ENCODE data around the gene MRFAP1.

The MRFAP1 gene

DNA sequence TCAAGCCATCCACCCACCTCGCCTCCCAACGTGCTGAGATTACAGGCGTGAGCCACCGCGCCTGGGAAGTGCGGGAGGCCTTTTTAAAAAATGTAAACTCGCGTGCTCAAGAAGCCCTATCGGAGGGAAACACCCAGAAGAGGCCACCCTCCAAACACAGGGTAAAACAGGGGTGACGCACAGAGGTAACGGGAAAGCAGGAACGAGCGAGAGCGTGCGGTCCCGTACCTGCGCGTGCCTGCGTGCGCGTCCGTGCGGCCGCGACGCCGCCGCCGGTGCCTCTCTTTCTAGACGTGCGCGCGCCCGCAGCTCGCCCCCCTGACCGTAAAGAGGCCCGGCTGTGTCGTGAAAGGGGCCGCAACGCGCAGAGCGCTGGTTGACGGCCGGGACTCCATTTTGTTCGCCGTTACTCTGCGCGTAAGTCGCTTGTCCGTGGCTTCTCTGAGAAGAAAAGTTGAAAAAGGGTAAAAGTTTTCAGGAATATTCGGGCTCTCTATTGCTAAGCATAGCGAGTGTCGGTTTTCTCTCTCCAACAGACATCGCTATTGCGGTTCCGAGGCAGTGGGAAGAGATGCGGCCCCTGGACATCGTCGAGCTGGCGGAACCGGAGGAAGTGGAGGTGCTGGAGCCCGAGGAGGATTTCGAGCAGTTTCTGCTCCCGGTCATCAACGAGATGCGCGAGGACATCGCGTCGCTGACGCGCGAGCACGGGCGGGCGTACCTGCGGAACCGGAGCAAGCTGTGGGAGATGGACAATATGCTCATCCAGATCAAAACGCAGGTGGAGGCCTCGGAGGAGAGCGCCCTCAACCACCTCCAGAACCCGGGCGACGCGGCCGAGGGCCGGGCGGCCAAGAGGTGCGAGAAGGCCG, at the start of gene MRFAP1:
Gene MRFAP1 (plus strand): TSS at position 394 of the 872 bp plus-strand sequence. CDS start 178 bp downstream, at position 572.
- DNase-seq (ENCODE audit: low read depth in 2 of 2) = peak; percentile 89 to 90

DNA sequence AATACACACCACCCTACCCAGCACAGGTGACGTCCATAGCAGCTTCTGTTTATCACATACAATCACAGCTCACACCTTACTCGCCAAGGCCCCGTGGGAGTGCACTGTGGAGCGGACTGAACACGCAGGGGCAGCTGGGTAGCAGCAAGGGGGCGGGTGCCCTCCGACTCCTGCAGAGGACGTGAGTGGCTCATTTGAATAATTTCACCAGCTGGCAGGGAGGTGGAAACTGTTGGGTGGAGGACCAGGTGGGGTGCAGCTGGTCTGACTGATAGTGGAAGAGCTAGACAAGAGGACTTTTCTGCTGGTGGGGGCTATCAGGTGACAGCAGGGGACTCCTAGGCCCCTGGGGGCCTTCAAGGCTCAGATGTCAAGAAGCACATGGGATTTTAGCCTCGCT, 49.2 kb upstream of the MRFAP1 start:
- DNase-seq (ENCODE audit: low read depth in 2 of 2) = no peak

GRCh38 chr4:6591781-6592180, 48.7 kb upstream of the MRFAP1 start:
- DNase-seq (ENCODE audit: low read depth in 2 of 2) = no peak

DNA sequence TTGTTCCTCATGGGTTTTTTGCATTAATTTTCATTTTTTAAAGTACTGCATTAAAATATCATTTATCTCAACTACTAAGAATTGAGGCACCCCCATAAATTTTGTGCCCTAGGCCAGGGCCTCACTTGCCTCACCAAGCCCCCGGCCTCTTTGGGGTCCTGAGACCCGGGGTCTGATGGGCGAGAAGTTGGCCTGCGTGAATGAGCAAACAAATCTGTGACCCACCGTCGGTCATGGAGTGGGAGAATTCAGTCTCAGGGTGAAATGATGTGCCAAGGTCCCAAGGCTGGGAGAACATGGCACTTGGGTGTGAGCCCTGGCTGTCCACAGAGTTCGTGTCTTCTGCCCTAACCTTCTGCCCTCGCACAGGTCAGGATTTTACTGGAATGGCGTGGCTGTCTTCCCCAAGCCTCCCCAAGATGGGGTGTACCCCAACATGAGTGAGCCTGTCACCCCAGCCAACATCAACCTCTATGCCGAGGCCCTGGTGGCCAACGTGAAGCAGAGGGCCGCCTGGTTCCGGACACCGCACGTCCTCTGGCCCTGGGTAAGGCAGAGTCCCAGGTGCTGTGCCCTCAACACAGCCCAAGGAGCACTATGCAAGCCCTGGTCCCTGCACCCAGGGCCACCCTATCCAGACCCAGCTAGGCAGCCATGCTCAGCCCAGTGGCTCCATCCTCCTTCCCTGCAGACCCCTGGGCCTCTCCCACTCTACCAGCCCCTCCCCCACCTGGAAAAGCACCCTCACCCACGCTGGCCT, 47.5 kb upstream of the MRFAP1 start:
- DNase-seq (ENCODE audit: low read depth in 2 of 2) = no peak

DNA sequence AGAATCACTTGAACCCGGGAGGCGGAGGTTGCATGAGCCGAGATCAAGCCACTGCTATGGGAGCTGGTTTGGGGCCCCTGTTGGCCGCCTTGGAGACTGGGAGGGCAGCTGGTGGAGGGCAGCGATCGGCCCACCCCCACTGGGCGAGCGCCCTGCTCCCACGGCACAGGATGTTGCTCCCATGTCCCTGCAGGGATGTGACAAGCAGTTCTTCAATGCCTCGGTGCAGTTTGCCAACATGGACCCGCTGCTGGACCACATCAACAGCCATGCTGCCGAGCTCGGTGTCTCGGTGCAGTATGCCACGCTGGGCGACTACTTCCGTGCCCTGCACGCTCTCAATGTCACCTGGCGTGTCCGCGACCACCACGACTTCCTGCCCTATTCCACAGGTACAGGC, 46.1 kb upstream of the MRFAP1 start:
- DNase-seq (ENCODE audit: low read depth in 2 of 2) = no peak

DNA sequence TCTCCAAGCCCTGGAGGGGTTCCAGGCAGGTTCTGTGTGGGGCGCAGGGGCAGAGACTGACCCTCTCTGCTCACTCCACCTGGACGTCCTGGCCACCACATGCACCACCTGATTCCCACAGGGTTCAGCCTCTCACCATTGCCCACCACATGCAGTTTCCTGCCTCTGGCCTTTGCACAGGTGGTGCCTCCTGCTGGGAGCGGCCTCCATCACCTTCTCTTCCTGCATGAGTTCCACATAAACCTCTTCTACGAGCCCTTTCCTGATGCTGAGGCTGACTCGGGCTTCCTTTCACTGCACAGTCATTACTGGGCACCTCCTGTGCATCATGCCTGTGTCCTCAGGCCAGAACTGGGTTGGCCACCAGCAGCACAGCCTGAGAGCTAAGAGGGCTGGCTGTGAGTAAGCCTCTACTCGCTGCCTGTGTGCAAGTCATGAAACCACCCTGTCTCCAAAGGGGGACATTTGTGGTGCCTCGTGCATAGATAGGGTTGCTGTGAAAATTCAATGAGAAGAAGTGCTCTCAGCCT, 45.6 kb upstream of the MRFAP1 start:
- no peak for DNase-seq (ENCODE audit: low read depth in 2 of 2)

DNA sequence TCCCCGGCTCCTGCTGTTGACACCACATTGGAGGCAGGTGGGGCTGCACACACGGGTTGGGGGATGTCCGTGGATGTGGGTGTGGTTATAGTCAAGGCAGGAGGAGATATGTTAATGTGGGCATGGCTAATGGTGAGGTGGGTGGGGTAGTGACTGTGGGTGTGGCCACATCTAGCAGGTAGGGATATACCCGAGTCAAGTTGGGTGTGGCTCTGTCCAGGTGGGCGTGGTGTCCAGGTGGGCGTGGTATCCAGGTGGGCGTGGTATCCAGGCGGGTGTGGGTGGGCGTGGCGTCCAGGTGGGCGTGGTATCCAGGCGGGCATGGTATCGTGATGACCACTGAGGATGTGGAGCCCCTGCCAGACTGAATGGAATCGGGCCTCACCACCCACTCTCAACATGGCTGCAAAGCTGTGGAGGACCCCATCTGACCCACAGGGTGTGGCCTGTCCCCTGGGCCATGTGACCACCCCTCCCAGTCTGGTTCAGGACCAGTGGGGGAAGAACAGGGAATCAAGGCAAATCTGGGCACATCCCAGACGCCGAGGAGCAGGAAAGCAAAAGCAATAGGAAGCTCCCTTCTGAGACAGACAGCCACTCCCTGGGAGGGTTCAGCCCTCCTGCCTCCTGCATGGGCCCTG, 44.5 kb upstream of the MRFAP1 start:
- no peak for DNase-seq (ENCODE audit: low read depth in 2 of 2)

DNA sequence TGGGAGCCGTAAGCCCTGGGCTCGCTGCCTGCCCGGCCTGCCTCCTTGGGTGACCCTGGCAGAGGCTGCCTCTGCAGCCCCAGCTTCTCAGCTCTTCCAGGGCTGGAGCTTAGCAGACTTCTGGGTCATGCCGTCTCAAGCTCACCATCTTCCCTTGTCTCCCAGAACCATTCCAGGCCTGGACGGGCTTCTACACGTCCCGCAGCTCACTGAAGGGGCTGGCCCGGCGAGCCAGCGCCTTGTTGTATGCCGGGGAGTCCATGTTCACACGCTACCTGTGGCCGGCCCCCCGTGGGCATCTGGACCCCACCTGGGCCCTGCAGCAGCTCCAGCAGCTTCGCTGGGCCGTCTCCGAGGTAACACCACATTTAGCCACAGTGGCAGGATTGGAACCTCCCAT, 43.5 kb upstream of the MRFAP1 start:
- no peak for DNase-seq (ENCODE audit: low read depth in 2 of 2)

DNA sequence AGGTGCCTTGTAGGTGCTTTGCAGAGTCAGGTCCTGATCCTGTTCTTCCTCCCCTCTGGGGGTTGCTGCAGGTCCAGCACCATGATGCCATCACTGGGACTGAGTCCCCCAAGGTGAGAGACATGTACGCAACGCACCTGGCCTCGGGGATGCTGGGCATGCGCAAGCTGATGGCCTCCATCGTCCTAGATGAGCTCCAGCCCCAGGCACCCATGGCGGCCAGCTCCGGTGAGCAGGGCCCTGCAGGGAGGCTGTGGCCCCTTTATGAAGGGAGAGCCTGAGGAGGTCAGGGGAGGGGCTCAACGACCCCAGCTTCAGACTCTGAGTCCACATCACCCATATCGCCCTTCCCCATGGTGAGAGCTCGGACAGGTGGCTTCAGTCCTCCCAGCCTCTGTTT, 42.4 kb upstream of the MRFAP1 start:
- no peak for DNase-seq (ENCODE audit: low read depth in 2 of 2)

GRCh38 chr4:6598641-6599040, 41.8 kb upstream of the MRFAP1 start:
- DNase-seq (ENCODE audit: low read depth in 2 of 2) = no peak

GRCh38 chr4:6601661-6602250, 38.7 kb upstream of the MRFAP1 start:
- DNase-seq (ENCODE audit: low read depth in 2 of 2) = no peak

GRCh38 chr4:6602289-6602688, 38.2 kb upstream of the MRFAP1 start:
- DNase-seq (ENCODE audit: low read depth in 2 of 2) = no peak

DNA sequence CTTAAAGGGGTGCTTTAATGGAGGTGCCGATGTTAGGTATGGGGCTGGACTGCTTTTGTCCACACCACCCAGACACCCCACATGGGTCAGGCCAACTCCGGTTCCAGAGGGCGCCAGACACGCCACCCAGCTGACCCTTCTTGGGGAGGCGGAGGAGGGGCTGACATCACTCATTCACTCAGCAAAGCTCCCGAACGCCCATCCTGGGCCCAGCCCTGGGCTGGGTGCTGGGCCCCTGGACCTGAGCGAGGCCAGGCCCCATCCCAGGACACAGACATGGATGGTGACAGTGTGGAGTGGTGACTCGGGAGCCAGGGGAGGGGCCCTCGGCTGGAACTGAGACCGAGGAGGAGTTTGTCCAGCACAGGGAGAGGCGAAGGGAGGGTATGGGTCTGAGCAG, 37.4 kb upstream of the MRFAP1 start:
- DNase-seq (ENCODE audit: low read depth in 2 of 2) = no peak

DNA sequence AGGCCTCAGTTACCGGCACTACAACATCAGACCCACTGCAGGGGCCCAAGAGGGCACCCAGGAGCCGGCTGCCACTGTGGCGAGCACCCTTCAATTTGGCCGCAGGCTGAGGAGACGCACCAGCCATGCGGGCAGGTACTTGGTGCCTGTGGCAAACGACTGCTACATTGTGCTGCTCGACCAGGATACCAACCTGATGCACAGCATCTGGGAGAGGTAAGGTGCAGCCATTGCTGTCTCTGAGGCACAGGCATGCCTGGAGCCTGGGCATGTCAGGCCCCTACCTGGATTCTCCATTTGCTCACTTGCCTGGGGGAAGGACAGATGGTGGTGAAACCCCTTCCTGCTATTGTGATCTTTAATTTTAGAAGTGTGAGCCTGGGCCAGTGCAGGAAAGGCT, 35.4 kb upstream of the MRFAP1 start:
- no peak for DNase-seq (ENCODE audit: low read depth in 2 of 2)

GRCh38 chr4:6605605-6606004, 34.9 kb upstream of the MRFAP1 start:
- DNase-seq (ENCODE audit: low read depth in 2 of 2) = no peak

DNA sequence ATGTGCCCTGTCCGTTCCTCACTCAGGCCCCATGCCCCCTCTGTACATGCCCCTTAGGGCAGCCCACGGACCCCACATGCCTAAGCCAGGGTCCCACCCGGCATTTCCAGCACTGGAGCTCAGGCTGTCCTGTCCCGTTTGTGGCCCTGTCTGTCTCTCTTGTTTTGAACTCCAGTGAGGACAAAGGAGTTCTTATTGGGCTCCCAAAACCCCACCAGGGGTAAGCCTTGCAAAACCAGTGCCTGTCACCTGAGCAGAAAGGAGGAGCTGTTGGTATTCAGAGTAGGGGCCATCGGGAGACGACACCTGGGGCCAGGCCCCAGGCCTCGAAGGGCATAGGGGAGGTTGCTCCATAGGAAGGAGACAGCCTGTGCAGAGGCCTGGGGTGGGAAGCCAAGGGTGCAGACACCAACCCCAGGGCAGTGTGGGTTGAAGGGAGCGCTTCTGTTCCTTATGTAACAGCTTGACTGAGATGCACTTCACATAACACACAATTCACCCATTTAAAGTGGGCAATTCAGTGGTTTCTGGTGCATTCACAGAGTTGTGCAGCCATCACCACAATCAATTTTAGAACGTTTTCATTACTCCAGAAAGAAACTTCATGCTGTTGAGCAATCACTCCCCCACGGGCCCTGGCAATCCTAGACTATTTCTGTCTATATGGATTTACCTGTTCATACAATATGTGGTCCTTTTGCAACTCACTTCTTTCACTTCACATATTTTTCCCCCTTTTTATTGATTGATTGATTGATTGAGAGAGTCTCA, 33.8 kb upstream of the MRFAP1 start:
- DNase-seq (ENCODE audit: low read depth in 2 of 2) = no peak

DNA sequence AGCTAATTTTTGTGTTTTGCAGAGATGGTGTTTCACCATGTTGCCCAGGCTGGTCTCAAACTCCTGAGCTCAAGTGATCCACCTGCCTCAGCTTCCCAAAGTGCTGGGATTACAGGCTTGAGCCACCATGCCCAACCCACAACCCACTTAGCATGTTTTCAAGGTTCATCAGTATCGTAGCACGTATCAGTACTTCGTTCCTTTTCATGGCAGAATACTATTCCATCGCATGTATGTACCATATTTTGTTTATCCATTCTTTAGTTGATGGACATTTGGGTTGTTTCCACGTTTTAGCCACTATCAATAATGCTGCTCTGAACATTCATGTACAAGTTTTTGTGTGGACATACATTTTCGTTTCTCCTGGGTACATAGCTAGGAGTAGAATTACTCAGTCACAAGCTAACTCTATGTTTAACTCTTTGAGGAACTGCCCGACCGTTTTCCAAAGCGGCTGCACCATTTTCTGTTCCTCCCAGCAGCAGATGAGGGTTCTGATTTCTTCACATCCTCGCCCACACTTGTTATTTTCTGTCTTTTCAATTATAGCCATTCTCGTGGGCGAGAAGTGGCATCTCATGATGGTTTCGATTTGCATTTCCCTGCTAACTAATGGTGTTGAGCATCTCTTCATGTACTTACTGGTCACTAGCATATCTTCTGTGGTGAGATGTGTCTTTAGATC, 33.0 kb upstream of the MRFAP1 start:
- no peak for DNase-seq (ENCODE audit: low read depth in 2 of 2)

DNA sequence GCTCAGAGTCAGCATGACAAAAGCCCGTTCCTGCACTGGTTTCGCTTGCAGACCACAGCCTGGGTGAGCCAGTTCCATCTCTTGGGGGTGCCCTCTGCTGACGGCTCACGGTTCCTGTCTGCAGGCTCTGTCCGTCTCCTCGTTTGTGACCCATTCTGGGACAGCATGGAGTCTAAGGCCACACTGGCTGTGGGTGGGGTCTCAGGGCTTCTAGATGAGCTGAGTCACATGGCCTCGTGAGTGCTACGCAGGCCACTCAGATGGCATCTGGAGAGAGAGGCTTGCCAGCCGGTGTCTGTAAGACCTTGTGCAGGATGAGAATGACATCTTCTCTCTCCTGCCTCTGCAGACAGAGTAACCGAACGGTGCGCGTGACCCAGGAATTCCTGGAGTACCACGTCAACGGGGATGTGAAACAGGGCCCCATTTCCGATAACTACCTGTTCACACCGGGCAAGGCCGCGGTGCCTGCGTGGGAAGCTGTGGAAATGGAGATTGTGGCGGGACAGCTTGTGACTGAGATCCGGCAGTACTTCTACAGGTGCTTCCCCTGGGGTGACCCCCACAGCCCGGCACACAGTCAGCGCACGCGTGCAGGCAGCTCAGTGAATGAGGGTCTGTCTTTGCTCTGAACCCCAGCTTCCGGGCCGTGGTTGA, 31.6 kb upstream of the MRFAP1 start:
- DNase-seq (ENCODE audit: low read depth in 2 of 2) = no peak

DNA sequence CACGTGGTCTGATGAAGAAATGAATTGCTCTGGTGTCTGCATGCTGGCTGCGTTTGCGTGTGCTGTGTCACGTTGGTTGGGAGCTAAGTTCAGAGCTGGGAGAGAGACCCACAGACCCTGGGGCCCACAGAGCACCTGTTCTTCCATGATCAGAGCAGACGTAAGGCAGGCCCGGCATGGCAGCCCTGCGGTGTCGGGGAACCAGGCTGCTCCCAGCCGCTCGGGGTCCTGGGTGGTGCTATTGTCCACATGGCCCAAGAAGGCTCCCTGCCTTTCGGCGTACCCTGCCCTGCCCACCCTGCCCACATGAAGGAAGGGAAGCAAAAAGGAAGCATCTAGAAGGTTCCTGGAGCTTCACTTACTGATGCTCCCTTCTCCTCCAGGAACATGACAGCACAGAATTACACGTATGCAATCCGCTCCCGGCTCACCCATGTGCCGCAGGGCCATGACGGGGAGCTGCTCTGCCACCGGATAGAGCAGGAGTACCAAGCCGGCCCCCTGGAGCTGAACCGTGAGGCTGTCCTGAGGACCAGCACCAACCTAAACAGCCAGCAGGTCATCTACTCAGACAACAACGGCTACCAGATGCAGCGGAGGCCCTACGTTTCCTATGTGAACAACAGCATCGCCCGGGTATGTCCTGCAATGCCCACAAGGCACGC, 30.9 kb upstream of the MRFAP1 start:
- DNase-seq (ENCODE audit: low read depth in 2 of 2) = no peak
